HFF-Myc (cell line): ENCODE data around the gene ARHGAP5.

ENCODE experiments used
- DNase-seq: peaks from one replicate; pipeline ENCODE4 v3.0.0-alpha.2; 2011; ENCODE audit warnings: low read depth; ENCODE audit errors: extremely low read depth
- H3K4me3 ChIP-seq: replicated peaks from 2 replicates; pipeline ENCODE4 v1.5.1; 2011; ENCODE audit warnings: low read depth, mild to moderate bottlenecking, control low read depth, low read length
- TF ChIP-seq, protein P1 (sequence below): IDR thresholded peaks from 2 replicates; pipeline ENCODE4 v1.5.1; 2012; ENCODE audit warnings: mild to moderate bottlenecking, low read depth, low read length, control low read depth; ENCODE audit errors: missing control alignments

ARHGAP5 gene

DNA sequence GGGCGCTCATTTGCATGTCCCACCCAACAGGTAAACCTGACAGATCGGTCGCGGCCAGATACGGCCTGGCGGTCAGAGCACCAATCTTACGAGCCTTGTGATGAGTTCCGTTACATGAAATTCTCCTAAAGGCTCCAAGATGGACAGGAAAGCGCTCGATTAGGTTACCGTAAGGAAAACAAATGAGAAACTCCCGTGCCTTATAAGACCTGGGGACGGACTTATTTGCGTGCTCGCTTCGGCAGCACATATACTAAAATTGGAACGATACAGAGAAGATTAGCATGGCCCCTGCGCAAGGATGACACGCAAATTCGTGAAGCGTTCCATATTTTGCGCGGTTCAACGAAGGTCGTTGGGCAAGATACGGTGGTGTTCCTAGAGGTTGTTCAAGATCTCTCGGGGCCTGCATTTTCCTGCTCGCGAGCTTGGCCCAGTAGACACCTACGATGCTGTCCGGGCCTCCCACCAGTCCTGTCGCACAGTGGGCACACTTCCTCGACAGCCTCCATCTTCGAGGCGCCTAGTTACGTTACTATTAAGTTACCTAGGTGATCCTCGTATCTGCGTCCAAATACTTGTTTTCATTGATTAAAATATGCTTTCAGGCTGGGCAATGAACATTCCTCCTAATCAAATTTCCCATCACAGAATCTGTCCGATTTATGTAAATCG, 124.8 kb downstream of the ARHGAP5 start, which contains the start of gene RNU6-7:
TSS of gene RNU6-7 (plus strand) at position 230 of the 675 bp plus-strand sequence.
- peak within 1 kb of the TSS; percentile 68 for H3K4me3 ChIP-seq
- no peak for DNase-seq
- TF ChIP-seq, protein P1, sequence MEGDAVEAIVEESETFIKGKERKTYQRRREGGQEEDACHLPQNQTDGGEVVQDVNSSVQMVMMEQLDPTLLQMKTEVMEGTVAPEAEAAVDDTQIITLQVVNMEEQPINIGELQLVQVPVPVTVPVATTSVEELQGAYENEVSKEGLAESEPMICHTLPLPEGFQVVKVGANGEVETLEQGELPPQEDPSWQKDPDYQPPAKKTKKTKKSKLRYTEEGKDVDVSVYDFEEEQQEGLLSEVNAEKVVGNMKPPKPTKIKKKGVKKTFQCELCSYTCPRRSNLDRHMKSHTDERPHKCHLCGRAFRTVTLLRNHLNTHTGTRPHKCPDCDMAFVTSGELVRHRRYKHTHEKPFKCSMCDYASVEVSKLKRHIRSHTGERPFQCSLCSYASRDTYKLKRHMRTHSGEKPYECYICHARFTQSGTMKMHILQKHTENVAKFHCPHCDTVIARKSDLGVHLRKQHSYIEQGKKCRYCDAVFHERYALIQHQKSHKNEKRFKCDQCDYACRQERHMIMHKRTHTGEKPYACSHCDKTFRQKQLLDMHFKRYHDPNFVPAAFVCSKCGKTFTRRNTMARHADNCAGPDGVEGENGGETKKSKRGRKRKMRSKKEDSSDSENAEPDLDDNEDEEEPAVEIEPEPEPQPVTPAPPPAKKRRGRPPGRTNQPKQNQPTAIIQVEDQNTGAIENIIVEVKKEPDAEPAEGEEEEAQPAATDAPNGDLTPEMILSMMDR, result no peak

GRCh38 chr14:32202491-32202997, 125.4 kb downstream of the ARHGAP5 start:
- peak overlapping the region; percentile 68 for H3K4me3 ChIP-seq
- TF ChIP-seq, protein P1, result no peak
- DNase-seq, result no peak

- TF ChIP-seq, protein P1, result no peak
- peak; percentile 53 for DNase-seq
- peak within 1 kb of the TSS; percentile 68 for H3K4me3 ChIP-seq
These were observed 126.1 kb downstream of the ARHGAP5 start, which contains the start of gene RNU6-8 for GRCh38 chr14:32202998-32203882. RNU6-8 (minus strand) TSS chr14:32203269.

- DNase-seq, result no peak
- TF ChIP-seq, protein P1, result no peak
- H3K4me3 ChIP-seq, result peak overlapping the region; percentile 68
These were observed 126.8 kb downstream of the ARHGAP5 start for GRCh38 chr14:32203928-32204357.

- TF ChIP-seq, protein P1, result no peak
- no peak for DNase-seq
- H3K4me3 ChIP-seq, result no peak overlapping the region
These were observed 128.4 kb downstream of the ARHGAP5 start for GRCh38 chr14:32205554-32205953.

DNA sequence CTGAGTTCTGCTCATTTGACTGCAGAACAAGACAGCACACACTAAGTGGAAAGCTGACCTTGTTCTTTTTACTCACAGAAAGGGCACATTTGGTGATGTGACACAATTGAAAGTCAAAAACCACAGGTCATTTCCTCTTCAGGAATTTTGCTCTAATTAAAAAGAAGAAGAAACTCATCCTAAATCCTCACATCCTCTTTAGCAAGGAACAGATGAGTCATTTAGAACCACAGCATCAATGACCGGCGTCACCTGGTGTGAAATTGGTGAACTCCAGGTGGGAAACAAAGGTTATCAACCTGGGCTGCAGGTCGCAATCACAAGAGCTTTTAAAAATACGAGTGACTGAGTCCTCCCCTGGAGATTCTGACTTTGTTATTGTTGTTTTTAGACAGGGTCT, 128.9 kb downstream of the ARHGAP5 start:
- H3K4me3 ChIP-seq, result no peak overlapping the region
- no peak for DNase-seq

More for the DNA sequence above, 128.9 kb downstream of the ARHGAP5 start:
- TF ChIP-seq, protein P1, result no peak
